Erythroblast (primary cell): ENCODE data around the gene ABR.
"Not testable (repeated sequence)": the region's sequence is repeated elsewhere in the genome, so short reads cannot be mapped to it uniquely, and the experiment has no call there.

Source experiments
- DNase-seq, 2 experiments: peaks; one replicate each; lab custom pipeline; 2025; lab: John Stamatoyannopoulos, UW
- GATA1 ChIP-seq: IDR thresholded peaks from 2 replicates; pipeline ENCODE4 v1.6.1; 2011; ENCODE audit warnings: low read depth, mild to moderate bottlenecking, control low read depth, low read length, moderate library complexity
- POLR2A ChIP-seq: IDR thresholded peaks from 2 replicates; pipeline ENCODE4 v1.6.1; 2011; ENCODE audit warnings: mild to moderate bottlenecking, low read length

ABR gene

DNA sequence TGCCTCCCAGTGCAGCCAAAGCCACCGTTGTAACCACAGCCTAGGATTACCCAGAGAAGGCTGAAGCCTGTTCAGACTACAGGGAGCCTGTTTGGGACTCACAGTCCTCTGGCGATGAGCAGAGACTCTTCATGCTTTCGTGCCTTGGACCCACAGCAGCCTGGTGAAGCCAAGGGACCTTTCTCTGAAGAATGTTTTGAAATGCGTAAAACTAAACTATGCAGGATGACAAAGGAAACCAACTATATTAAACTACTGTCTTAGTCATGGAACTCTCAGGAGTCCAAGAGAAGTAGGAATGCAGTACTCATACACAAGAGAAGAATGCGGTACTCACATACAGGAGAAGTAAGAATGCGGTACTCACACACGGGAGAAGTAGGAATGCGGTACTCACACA is 20.9 kb downstream of the ABR start:
- TF ChIP-seq GATA1 (no peak), POLR2A (no peak)
- DNase-seq = no peak

DNA sequence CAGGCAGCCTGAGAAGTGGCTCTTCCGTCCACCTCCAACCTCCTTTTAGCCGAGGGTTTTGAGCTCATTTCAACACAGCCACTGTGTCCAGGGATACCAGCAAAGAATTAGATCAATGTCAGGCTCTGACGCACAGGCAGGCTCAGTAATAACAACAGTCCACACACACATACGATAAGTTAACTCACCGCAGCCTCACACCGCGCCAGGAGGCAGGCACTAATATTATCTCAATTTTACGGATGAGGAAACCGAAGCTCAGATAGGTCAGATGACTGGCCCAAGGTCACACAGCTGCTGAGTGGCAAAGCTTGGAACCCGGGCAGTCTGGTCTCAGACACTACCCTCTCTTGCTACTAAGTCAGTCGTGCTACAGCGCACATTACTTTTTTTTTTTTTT is 22.9 kb downstream of the ABR start:
- no peak for DNase-seq
- TF ChIP-seq GATA1 (no peak), POLR2A (no peak)

DNA sequence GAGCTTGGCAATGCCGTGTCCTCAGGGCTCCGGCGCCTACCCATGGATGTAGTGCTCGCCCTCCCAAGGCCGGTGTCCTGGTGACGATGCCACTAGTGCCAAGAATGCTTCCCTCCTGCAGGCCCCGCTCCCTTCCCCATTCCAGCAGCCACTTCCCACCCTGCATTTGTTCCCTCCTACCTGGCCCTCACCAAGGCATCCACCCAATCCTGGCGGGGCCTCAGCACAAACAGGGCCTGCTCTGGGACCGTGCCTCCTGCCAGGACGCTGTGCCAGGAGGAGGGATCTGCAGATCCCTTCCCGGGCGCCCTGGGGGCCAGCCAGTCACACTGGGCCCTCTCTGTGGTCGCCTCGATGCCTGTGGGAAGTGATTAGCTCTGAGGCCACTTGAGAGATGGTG is 25.1 kb downstream of the ABR start:
- no peak for TF ChIP-seq GATA1
- TF ChIP-seq POLR2A = no peak
- DNase-seq = no peak

DNA sequence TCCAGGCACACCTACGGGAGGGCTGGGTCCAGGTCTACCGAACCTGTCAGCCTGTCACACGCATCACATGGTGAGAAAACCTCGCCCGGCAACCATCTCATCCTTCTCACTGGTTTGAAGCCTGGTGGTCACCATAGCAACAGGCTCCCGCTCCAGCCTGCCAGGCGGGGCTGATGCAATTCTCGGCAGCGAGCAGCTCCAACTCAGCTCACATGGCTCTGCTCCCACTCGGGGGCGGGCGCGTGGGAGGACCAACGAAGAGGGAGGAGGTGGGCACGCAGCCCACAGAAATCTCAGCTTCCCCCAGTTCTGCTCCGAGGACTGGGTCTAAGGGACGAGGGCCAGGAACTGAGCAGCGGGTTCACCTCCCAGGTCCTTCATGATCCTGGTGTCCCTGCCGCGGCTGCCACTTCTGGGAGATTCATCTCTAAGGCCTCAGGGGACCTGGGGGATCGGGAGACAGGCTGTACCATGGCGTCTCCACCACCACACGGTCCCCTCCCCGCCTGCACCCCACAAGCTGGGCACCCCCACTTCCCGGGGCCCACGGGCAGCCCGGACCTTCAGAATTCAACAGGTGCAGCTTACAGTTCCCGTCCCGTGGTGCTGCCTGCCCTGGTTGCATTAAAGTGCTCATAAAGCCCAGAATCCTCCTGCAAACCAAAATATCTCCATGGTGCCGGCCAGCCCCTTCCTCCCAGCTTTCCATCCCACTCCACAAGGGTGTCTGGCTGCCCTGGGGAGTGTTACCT is 25.8 kb downstream of the ABR start:
- peak; percentile 17 to 18 for DNase-seq
- TF ChIP-seq POLR2A (no peak), GATA1 (no peak)

DNA sequence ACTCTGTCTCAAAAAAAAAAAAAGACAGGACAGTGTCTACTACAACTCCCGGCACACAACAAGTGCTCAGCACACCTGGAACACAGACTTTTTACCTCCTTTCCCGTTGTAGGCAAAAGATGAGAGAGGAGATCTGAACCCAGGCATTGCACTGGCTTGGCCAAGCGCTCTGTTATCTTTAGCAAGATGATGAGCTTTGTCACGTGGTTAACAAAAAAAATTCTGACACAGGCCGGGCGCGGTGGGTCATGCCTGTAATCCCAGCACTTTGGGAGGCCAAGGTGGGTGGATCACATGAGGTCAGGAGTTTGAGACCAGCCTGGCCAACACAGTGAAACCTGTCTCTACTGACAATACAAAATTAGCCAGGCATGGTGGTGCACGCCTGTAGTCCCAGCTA is 27.2 kb downstream of the ABR start:
- not testable (repeated sequence) for DNase-seq

DNA sequence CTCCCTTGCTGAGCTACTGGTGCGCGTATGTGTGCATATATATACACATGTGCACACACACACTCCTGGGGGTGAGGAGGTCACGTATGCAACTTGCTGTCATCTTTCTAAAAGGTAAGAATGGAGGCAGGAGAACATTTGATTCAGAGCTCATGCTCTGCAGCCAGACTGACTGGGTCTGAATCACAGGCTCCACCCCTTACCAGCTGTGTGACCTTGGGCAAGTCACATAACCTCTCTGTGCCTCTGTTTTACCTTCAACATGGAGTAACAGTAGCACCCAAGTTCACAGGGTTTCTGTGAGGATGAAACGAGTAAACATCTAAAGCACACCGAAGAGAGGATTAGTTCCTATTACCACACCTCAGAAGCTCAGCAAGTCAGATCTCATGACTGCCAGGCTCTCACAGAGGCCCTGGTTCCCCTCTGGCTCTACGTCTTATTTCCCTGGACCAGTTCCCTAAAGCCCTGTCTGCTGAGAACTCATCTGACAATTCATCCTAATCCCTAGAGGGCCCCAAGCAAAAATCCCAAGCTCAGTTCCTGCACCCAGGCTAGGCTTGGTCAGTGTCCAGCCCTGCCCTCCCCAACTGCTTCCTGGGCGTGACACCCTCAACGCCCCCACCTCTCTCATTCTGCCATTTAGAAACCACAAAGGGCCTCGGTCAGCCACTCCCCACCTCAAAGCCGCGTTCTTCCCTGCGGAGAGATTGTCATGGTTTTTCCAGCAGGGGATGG is 28.7 kb downstream of the ABR start:
- no peak for TF ChIP-seq GATA1
- TF ChIP-seq POLR2A = no peak
- DNase-seq = no peak

DNA sequence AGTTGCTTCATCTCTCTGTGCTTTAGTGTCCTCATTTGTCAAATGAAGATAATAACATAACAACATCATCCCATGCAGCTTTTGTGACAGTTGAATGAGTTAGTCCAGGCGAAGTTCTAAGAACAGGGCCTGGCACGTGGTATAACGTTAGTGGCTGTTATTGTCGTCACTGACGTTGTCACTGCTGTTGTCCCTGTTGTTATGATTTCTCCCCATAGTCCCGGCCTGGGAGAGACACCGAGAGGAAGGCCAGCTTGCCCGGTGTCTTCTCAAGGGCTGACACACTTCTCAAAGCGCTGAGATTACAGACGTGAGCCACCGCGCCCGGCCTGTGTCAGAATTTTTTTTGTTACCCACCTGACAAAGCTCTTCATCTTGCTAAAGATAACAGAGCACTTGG is 29.9 kb downstream of the ABR start:
- DNase-seq = no peak
- TF ChIP-seq GATA1 = no peak
- TF ChIP-seq POLR2A = no peak

DNA sequence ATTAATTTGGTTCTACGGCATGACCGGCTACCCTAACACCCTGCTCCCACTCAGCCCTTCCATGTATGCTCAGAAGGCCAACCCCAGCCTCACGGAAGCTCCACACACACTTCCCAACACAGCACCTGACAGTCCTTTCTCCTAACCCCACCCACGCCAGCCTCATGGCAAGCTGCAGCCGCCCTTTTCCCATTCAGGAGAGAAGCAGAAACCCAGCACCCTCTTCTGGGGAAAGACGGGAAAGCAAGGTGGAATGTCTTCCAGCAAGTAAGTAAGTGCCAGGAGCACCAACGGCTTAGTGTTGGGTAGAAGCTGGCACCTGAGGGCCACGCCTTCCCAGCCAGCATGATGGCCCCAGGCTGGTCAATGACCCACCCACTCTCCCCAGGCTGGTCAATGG is 32.1 kb downstream of the ABR start:
- no peak for DNase-seq
- TF ChIP-seq POLR2A = no peak
- no peak for TF ChIP-seq GATA1

DNA sequence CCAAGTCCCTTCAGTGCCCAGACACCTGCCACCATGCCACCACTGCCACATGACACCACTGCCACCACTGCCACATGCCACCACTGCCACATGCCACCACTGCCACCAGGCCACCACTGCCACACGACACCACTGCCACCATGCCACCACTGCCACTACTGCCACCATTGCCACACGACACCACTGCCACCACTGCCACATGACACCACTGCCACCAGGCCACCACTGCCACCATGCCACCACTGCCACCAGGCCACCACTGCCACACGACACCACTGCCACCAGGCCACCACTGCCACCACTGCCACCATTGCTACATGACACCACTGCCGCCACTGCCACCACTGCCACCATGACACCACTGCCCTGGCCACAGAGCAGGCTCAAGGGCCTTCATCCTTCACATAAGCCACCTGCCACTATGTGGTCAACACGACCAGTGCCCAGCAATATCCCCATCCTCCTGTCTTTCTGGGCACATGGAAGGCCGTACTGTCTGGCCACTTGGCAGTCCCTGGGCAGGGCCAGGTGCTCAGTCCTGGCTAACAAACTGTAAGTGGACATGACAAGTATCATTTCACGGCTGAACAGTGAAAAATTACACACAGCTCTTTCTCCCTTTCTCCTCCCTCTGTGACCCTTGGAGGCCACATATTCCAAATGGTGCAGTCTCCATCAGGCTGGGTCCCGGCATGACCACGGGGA is 33.1 kb downstream of the ABR start:
- peak; percentile 45 to 58 for DNase-seq
- TF ChIP-seq POLR2A (no peak), GATA1 (no peak)

DNA sequence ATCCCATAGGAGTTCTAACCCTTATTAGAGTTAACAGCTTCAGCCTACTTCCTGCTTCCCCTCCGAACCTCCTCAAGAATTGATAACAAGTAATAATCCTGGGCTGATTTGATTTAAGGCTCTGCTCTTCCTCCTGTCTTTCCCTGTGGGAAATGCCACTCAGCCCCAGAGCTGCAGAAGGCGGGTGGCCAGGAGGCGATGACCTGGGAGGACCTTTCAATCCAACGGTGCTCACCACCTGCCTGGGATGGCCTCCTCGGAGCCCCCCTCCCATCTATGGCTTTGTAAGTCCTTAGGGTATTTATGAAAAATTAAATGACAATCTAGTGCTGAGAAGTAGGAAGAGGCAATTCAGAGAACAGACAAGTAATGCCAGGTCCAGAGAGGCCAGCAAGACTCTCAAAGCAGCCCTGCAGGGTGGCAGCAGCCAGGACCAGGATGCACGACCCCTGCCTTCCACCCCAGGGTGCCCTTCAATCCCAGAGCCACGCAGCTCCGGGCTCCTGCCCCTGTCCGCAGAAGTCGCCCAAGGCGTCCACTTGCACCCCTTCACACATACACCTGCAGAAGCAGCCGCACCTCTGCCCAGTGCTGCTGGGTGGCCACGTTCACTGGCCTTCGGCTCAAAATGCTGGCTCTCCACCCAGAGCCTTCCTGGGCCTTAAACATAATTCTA is 34.3 kb downstream of the ABR start:
- TF ChIP-seq POLR2A = no peak
- no peak for TF ChIP-seq GATA1
- no peak for DNase-seq

DNA sequence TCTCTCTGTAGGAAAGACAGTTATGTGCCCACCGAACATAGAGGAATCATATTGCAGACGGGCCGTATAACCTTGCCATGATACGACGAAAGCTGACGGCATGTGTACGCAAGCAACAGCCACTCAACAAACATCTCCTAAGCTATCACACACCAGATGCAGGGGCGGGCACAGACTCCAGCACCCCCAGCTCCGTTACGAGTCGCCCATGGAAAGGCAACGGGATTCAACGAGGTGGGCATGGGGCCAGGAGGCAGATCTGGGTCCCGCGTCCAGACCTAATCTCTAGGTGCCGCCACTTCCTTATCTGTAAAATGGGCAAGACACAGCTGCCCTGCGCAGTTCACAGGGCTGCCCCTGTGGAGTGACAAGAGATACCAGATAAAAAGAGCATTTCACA is 35.6 kb downstream of the ABR start:
- TF ChIP-seq GATA1 (no peak), POLR2A (no peak)
- peak; percentile 37 to 73 for DNase-seq

DNA sequence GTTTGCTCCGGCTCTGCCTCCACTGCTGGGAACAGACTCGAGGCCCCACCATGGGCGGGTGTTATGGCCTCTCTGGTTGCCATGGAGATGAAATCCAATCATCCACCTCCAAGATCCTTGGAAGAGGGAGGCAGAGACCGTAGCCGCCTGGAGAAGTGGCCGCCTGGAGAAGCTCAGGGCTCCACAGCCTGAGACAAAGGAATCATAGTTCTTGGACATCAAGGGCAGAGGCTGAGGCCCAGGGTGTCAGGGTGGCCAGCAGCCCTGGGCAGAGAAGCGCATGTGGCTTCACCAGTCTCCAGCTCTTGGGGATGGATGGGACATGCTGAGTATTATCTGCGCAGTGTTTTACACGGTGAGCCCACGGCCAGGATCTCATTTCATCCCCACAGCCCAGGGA is 36.2 kb downstream of the ABR start:
- TF ChIP-seq GATA1 = no peak
- no peak for TF ChIP-seq POLR2A
- no peak for DNase-seq

DNA sequence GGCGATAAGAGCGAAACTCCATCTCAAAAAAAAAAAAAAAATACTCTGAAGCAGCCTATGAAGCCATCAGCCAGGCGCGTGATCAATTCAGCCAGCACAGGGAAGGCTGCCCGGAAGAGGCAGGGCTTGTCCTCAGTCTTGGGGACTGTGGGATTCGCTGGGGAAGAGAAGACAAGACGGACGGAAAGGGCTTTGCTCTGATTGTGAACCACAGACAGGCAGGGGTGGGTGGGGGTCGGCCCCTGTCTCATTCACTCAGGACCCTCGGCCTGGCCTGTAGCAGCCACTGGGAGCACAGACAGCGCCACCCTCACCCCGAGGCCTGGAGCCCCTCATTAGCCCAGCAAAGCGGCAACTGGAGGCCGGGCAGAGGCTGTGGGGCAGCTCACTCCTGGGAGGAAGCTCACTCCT is 37.2 kb downstream of the ABR start:
- DNase-seq = no peak
- TF ChIP-seq GATA1 (no peak), POLR2A (no peak)

DNA sequence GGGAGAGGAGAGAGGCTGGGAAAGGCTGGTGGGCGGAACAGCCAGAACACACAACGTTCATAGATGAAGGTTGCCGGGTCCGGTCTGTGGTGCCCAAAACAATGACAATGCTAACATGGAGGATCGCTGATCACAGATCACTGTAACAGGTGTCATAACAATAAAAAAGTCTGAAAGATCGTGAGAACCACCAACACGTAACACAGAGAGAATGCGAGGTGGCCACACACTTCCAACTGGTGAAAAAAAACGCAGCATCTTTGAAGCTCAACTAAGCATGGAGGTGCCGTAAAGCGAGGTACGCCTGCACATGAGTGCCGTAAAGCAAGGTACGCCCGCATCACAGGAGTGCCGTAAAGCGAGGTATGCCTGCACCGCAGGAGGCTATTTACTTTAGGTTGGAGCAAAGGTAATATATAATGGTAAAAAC is 42.3 kb downstream of the ABR start:
- no peak for TF ChIP-seq GATA1
- no peak for TF ChIP-seq POLR2A
- DNase-seq = peak; percentile 23 to 31
